BJ (cell line): Measurements from ENCODE around the gene FAIM2. TPM values are rescaled to one million over a fixed set of nuclear protein-coding genes. Genes with fewer than 3 reads are reported as not detected.

ENCODE experiments used
- CTCF ChIA-PET: fragments of 350-600 bp; formaldehyde crosslinking; extraction: SDS; loops from one replicate; lab custom pipeline; 2021; ENCODE audit warnings: antibody characterized with exemption, inconsistent platforms; lab: Yijun Ruan, JAX
- POLR2A ChIA-PET: fragments of 300-600 bp; sonication (Branson Sonifier 250); formaldehyde crosslinking; extraction: SDS; loops from one replicate; lab custom pipeline; 2021; ENCODE audit warnings: antibody characterized with exemption; lab: Charles Lee
- DNase-seq: peaks from one replicate; pipeline ENCODE4 v3.0.0-alpha.2; 2011; ENCODE audit warnings: low read depth
- H3K27me3 ChIP-seq: 2 replicates; pipeline ENCODE4 v1.6.0; 2011; ENCODE audit warnings: low read length; ENCODE audit not compliant: control insufficient read depth, insufficient read depth
- H3K36me3 ChIP-seq: 2 replicates; pipeline ENCODE4 v1.5.1; 2011; ENCODE audit warnings: low read length; ENCODE audit not compliant: control insufficient read depth, insufficient read depth
- H3K4me3 ChIP-seq: 2 replicates; pipeline ENCODE4 v1.5.1; 2011; ENCODE audit warnings: low read depth, mild to moderate bottlenecking, control low read depth, low read length
- polyA plus RNA-seq: library from polyadenylated mRNA; depleted of rRNA; stranded (reverse); fragments of >200 nt; gene quantifications from 2 replicates; pipeline ENCODE4 v1.2.3, GENCODE V29; 2011
- TF ChIP-seq, protein P1 (sequence below): IDR thresholded peaks from 2 replicates; pipeline ENCODE4 v1.5.1; 2011; ENCODE audit warnings: low read depth, mild to moderate bottlenecking, control low read depth, inconsistent platforms, low read length, moderate library complexity; ENCODE audit not compliant: insufficient read depth

The FAIM2 gene
- polyA plus RNA-seq, 1 experiment = 3.6 TPM

DNA sequence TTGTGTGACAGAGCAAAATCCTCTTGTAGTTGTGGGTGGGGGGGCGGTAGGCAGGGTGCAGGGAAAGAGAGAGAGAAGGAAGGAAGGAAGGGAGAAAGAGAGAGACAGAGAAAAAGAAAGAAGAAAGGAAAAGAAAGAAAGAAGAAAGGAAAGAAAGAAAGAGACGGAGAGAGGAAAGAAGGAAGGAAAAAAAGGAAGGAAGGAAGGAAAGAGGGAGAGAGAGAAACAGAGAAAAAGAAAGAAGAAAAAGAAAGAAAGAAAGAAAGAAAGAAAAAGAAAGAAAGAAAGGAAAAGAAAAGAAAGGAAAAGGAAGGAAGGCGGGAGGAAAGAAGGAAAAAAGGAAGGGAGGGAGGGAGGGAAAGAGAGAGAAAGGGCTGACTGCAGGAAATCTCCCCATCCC is 17.6 kb upstream of the FAIM2 start:
- TF ChIP-seq, protein P1, sequence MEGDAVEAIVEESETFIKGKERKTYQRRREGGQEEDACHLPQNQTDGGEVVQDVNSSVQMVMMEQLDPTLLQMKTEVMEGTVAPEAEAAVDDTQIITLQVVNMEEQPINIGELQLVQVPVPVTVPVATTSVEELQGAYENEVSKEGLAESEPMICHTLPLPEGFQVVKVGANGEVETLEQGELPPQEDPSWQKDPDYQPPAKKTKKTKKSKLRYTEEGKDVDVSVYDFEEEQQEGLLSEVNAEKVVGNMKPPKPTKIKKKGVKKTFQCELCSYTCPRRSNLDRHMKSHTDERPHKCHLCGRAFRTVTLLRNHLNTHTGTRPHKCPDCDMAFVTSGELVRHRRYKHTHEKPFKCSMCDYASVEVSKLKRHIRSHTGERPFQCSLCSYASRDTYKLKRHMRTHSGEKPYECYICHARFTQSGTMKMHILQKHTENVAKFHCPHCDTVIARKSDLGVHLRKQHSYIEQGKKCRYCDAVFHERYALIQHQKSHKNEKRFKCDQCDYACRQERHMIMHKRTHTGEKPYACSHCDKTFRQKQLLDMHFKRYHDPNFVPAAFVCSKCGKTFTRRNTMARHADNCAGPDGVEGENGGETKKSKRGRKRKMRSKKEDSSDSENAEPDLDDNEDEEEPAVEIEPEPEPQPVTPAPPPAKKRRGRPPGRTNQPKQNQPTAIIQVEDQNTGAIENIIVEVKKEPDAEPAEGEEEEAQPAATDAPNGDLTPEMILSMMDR = no peak
- Histone ChIP-seq H3K27me3 (no peaks in the 10 kb centered on the region; the same call in 1 of the 2 replicates), H3K36me3 (no peaks in the 10 kb centered on the region), H3K4me3 (no peak overlapping the region)
- DNase-seq = no peak
- CTCF ChIA-PET = interaction anchor here (1.4 kb wide), 1 partner anchor 16 kb away, joined by 5 read pairs; no protein-coding TSS in a partner anchor
- POLR2A ChIA-PET = no interaction called here

- TF ChIP-seq, protein P1 = no peak
- Histone ChIP-seq H3K36me3 (no peaks in the 10 kb centered on the region), H3K27me3 (no peaks in the 10 kb centered on the region; the same call in 1 of the 2 replicates), H3K4me3 (no peak overlapping the region)
- CTCF ChIA-PET = interaction anchor here (1.4 kb wide), 1 partner anchor 17 kb away, joined by 5 read pairs; no protein-coding TSS in a partner anchor
- POLR2A ChIA-PET = no interaction called here
- no peak for DNase-seq
Measured at GRCh38 chr12:49920915-49921286, 17.2 kb upstream of the FAIM2 start.

DNA sequence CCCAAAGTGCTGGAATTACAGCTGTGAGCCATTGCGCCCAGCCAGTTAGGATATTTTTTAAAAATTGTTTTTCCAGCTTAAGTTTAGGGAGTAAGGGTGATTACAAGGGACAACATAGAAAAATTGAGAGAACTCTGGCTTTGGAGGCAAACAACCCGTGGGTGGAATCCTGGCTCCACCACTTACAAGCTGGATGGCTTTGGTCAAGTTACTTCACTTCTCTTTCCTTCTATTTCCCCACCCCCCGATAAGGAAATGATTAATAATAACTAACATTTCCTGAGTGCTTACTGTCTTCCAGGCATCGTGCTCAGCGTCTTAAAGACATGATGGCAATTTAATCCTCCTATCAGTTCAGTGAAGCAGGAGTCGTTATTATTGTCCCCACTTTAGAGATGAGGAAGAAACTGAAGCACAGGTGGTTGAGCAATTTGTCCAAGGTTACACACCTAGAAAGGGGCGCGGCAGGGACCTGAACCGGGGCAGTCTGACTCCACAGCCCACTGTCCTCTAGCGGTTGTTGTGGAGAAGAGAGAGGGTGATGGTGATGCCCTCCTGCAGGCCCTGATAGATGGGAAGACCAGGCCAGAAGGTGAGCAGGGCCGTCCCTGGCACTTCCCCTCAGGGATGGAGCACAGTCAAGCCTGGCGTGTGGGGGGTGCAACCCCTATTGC is 16.7 kb upstream of the FAIM2 start:
- DNase-seq = no peak
- Histone ChIP-seq H3K36me3 (no peaks in the 10 kb centered on the region), H3K27me3 (no peaks in the 10 kb centered on the region; the same call in 1 of the 2 replicates), H3K4me3 (no peak overlapping the region)
- ChIA-PET POLR2A (no interaction called here), CTCF (interaction anchor here (1.2 to 1.4 kb wide), 3 partner anchors 9 to 51 kb away, joined by 3 to 5 read pairs (median 3); no protein-coding TSS in a partner anchor)
- TF ChIP-seq, protein P1 = no peak

- DNase-seq = no peak
- Histone ChIP-seq H3K4me3 (no peak overlapping the region), H3K36me3 (no peaks in the 10 kb centered on the region), H3K27me3 (no peaks in the 10 kb centered on the region; the same call in 1 of the 2 replicates)
- POLR2A ChIA-PET = no interaction called here
- TF ChIP-seq, protein P1 = no peak
- CTCF ChIA-PET = interaction anchor here (0.6 kb wide), 1 partner anchor 28 kb away, joined by 3 read pairs; no protein-coding TSS in a partner anchor
Measured at GRCh38 chr12:49917788-49918173, 14.1 kb upstream of the FAIM2 start.

- no peak overlapping the region for H3K4me3 ChIP-seq
- CTCF ChIA-PET = interaction anchor here (0.6 kb wide), 1 partner anchor 29 kb away, joined by 3 read pairs; no protein-coding TSS in a partner anchor
- no peak for DNase-seq
- POLR2A ChIA-PET = no interaction called here
- no peaks in the 10 kb centered on the region for H3K36me3 ChIP-seq
- no peaks in the 10 kb centered on the region; the same call in 1 of the 2 replicates for H3K27me3 ChIP-seq
- TF ChIP-seq, protein P1 = no peak
Measured at GRCh38 chr12:49917166-49917787, 13.6 kb upstream of the FAIM2 start.
